A673 (cell line): Measurements from ENCODE around the gene SLC26A11. TPM values are rescaled to one million over a fixed set of nuclear protein-coding genes. Genes with fewer than 3 reads are reported as not detected.

ENCODE experiments used
- BruUV-seq: library from RNA; stranded (reverse); fragments of 400-500 nt; replicated peaks from 2 replicates; lab custom pipeline; 2021; lab: Mats Ljungman, UMichigan
- CTCF ChIA-PET: fragments of 300-600 bp; sonication (Branson Sonifier 250); formaldehyde crosslinking; loops from one replicate; lab custom pipeline; 2022; ENCODE audit warnings: antibody characterized with exemption; lab: Charles Lee
- POLR2A ChIA-PET: fragments of 300-600 bp; sonication (Branson Sonifier 250); formaldehyde crosslinking; loops from one replicate; lab custom pipeline; 2022; ENCODE audit warnings: antibody characterized with exemption; ENCODE audit not compliant: low non-redundant PET; lab: Charles Lee
- DNase-seq: peaks from one replicate; pipeline ENCODE4 v3.0.0-alpha.2; 2015; ENCODE audit warnings: low spot score
- H3K27ac ChIP-seq: fragments of 200-600 bp; sonication (generic); 2 replicates; pipeline ENCODE4 v1.5.1; 2016; ENCODE audit warnings: mixed run types, low read depth, mild to moderate bottlenecking, mixed read lengths, antibody characterized with exemption, low read length; ENCODE audit not compliant: poor library complexity, severe bottlenecking
- H3K27me3 ChIP-seq: fragments of 200-600 bp; sonication (generic); replicated peaks from 2 replicates; pipeline ENCODE4 v1.6.1; 2017; ENCODE audit warnings: mixed run types, low read depth, mild to moderate bottlenecking, mixed read lengths, antibody characterized with exemption, low read length; ENCODE audit not compliant: insufficient read depth, poor library complexity
- H3K36me3 ChIP-seq: fragments of 200-600 bp; sonication (generic); 2 replicates; pipeline ENCODE4 v1.6.1; 2016; ENCODE audit warnings: mixed run types, mild to moderate bottlenecking, mixed read lengths, antibody characterized with exemption, low read length; ENCODE audit not compliant: insufficient read depth, poor library complexity, severe bottlenecking
- H3K4me1 ChIP-seq: fragments of 200-600 bp; sonication (generic); 2 replicates; pipeline ENCODE4 v1.6.1; 2017; ENCODE audit warnings: mixed run types, mild to moderate bottlenecking, mixed read lengths, antibody characterized with exemption, low read length; ENCODE audit not compliant: insufficient read depth, poor library complexity, severe bottlenecking
- H3K4me3 ChIP-seq: fragments of 200-600 bp; sonication (generic); 2 replicates; pipeline ENCODE4 v1.5.1; 2016; ENCODE audit warnings: low read depth, mixed run types, mild to moderate bottlenecking, mixed read lengths, low read length; ENCODE audit not compliant: poor library complexity, severe bottlenecking
- H3K9me3 ChIP-seq: fragments of 200-600 bp; sonication (generic); 2 replicates; pipeline ENCODE4 v1.6.1; 2016; ENCODE audit warnings: mixed run types, low read depth, mild to moderate bottlenecking, mixed read lengths, antibody characterized with exemption, low read length; ENCODE audit not compliant: poor library complexity, severe bottlenecking
- EZH2 ChIP-seq: fragments of 200-600 bp; sonication (generic); IDR thresholded peaks from 2 replicates; pipeline ENCODE4 v1.6.1; 2017; ENCODE audit warnings: borderline replicate concordance, low read depth, mild to moderate bottlenecking, mixed read lengths, antibody characterized with exemption, low read length; ENCODE audit not compliant: poor library complexity, severe bottlenecking
- intact Hi-C: fragments of 100-400 bp; cut with micrococcal nuclease; formaldehyde crosslinking; loops from one replicate; pipeline ENCODE4 v1.10.0; 2022; ENCODE audit not compliant: unreplicated experiment
- total RNA-seq: library from RNA; stranded (reverse); gene quantifications from 2 replicates; pipeline ENCODE4 v1.2.3, GENCODE V29; 2021
- TF ChIP-seq, protein P1 (sequence below): fragments of 300-800, 200-600 bp; sonication (generic); conservative IDR thresholded peaks from 2 replicates; pipeline ENCODE4 v1.5.1; 2017; ENCODE audit warnings: low read depth, mild to moderate bottlenecking, antibody characterized with exemption, low read length, moderate library complexity, mixed read lengths

The SLC26A11 gene
- total RNA-seq, 1 experiment from 2014 or later: 23.5 TPM

DNA sequence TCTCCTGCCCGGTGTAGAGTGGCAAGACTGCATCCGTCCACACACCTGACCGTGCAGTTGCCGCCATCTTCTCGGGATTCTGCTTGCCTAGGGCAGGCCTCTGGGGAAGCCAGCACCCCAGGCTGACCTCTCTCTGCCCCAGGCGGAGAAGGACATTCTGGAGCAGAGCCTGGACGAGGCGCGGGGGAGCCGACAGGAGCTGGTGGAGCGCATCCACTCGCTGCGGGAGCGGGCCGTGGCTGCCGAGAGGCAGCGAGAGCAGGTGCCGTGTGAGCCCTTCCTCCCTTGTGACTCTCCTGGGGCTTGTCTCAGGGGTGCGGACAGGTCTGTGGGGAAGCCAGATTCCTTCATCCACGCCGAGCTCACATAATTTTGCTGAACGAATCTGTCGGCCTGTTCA lies 30.6 kb upstream of the SLC26A11 start:
- Histone ChIP-seq H3K27me3 (no peaks in the 10 kb centered on the region), H3K4me1 (no peaks in the 10 kb centered on the region), H3K27ac (no peak overlapping the region), H3K36me3 (no peaks in the 10 kb centered on the region), H3K9me3 (no peaks in the 10 kb centered on the region), H3K4me3 (no peak overlapping the region)
- intact Hi-C loops: no loop called here
- ChIA-PET POLR2A (no interaction called here), CTCF (no interaction called here)
- DNase-seq: no peak
- TF ChIP-seq, protein P1, sequence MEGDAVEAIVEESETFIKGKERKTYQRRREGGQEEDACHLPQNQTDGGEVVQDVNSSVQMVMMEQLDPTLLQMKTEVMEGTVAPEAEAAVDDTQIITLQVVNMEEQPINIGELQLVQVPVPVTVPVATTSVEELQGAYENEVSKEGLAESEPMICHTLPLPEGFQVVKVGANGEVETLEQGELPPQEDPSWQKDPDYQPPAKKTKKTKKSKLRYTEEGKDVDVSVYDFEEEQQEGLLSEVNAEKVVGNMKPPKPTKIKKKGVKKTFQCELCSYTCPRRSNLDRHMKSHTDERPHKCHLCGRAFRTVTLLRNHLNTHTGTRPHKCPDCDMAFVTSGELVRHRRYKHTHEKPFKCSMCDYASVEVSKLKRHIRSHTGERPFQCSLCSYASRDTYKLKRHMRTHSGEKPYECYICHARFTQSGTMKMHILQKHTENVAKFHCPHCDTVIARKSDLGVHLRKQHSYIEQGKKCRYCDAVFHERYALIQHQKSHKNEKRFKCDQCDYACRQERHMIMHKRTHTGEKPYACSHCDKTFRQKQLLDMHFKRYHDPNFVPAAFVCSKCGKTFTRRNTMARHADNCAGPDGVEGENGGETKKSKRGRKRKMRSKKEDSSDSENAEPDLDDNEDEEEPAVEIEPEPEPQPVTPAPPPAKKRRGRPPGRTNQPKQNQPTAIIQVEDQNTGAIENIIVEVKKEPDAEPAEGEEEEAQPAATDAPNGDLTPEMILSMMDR: no peak
- no TSS peak for BruUV-seq

DNA sequence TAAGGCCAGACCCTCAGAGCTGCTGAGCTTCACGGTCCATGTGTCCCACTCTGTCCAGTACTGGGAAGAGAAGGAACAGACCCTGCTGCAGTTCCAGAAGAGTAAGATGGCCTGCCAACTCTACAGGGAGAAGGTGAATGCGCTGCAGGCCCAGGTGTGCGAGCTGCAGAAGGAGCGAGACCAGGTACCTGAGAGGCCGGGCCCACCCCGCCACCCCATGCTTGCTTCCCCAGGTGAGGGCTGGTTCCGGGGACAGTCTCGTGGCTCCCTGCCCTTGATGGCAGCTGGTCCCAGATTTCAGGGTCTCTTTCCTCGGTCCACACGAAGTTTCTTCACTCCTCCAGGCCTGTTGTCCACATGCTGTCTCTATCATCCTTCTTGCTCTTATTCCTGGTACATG lies 29.5 kb upstream of the SLC26A11 start:
- no peaks in the 10 kb centered on the region for H3K4me1 ChIP-seq
- H3K36me3 ChIP-seq: no peaks in the 10 kb centered on the region
- H3K27ac ChIP-seq: no peak overlapping the region
- intact Hi-C loops: no loop called here
- no peak overlapping the region for H3K4me3 ChIP-seq
- POLR2A ChIA-PET: no interaction called here
- CTCF ChIA-PET: no interaction called here
- TF ChIP-seq, protein P1: no peak
- TF ChIP-seq EZH2: no peak
- no TSS peak for BruUV-seq
- H3K27me3 ChIP-seq: no peaks in the 10 kb centered on the region
- H3K9me3 ChIP-seq: no peaks in the 10 kb centered on the region
- no peak for DNase-seq

DNA sequence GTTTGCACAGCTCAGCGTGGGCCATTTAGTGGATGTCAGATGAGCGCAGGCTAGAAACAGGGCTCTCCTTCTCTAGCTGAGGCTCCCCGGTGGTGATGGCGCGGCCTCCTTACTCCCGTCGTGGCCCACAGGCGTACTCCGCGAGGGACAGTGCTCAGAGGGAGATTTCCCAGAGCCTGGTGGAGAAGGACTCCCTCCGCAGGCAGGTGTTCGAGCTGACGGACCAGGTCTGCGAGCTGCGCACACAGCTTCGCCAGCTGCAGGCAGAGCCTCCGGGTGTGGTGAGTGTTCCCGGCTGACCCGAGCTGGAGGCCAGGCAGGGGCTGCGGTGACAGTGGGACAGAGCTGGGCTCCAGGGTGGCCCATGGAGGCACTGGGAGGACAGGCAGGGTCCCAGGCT lies 29.0 kb upstream of the SLC26A11 start:
- TF ChIP-seq, protein P1: no peak
- no peak for TF ChIP-seq EZH2
- DNase-seq: no peak
- no peaks in the 10 kb centered on the region for H3K9me3 ChIP-seq
- no TSS peak for BruUV-seq
- no peak overlapping the region for H3K27ac ChIP-seq
- H3K36me3 ChIP-seq: no peaks in the 10 kb centered on the region
- ChIA-PET POLR2A (no interaction called here), CTCF (no interaction called here)
- H3K4me1 ChIP-seq: no peaks in the 10 kb centered on the region
- intact Hi-C loops: no loop called here
- no peak overlapping the region for H3K4me3 ChIP-seq
- H3K27me3 ChIP-seq: no peaks in the 10 kb centered on the region
